COR-L47 (cell line): ENCODE data around the gene PNKD.
A peak's percentile ranks its signal among the peaks of the same experiment; 100 is the strongest.
"Not testable (repeated sequence)": the region's sequence is repeated elsewhere in the genome, so short reads cannot be mapped to it uniquely, and the experiment has no call there.

ENCODE experiments used
- DNase-seq: peaks from one replicate; lab custom pipeline; 2025; lab: John Stamatoyannopoulos, UW

The PNKD gene

GRCh38 chr2:218291318-218292047 lies 21.2 kb downstream of the PNKD start:
- DNase-seq = no peak

DNA sequence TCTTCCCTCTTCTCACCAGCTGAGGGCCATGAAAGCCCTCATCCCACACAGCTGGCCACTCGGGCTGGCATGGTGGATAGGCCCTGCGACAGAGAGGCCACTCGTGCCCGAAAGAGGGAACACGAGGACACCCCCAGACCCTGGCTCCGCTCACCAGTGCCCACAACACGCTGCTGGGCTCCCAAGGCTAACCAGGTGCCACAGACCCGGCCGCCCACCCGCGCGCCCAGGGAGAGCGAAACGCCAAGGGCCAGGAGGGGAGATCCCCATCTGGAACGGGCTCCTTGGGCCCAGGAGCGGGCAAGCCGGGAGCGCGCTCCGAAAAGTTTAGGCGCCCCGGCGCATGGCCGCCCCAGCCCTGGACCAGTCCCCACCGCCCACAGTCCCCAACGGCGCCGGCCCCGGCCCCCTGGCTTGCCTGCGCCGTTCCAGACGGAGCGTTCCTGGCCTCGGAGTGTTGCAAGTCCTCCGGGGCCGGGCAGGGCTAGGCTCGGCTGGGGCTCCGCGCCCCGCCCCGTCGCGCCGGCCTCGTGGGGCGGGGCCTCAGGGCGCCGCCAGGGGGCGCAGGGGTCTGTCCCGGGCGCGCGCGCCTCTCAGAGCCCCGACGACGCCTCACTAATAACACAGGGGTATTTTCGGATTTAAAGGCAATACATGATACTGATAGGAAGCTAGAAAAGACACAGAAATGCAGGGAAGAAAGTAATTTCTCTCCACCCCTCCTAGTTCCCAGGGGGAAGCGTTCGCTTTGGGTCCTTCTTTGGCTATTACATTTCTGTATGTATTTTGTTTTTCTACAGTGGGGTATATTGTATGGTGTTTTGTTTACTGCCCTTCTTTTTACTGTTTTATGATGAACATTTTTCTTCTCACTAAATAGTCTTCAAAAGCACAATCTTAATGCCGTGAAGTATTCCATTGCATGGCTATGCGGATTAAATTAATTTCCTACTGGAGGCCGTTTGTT lies 22.0 kb downstream of the PNKD start, which contains the start of gene TMBIM1:
TMBIM1 (minus strand) TSS at position 456 of the 967 bp plus-strand sequence. CDS start 10,362 bp downstream, outside the sequence.
- DNase-seq = peak; percentile 21

DNA sequence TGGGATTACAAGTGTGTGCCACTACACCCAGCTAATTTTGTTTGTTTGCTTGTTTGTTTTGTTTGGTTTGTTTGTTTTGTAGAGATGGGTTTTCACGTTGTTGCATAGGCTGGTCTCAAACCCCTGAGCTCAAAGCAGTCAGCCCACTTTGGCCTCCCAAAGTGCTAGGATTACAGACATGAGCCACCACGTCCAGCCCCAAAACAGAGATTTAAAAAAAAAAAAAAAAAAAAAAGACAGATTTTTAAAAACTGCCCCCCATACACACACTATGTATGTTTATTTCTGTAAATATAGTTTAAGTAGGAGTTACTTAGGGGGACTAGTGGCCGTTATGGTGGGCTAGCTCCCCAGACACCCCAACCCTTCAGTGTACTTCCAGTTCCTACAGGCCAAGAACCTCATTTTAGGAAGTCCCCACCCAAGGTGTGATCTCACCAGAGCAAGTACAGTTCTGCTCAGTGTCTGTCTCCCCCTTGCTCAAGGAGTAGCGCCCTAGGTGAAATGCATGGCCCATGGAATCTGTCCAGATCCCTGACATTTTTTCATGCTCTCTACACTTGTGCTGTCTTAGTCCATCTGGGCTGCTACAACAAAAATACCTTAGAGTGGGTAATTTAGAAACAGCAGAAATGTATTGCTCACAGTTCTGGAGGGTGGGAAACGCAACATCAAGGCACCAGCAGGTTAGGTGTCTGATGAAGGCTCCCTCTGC lies 23.6 kb downstream of the PNKD start:
- no peak for DNase-seq

DNA sequence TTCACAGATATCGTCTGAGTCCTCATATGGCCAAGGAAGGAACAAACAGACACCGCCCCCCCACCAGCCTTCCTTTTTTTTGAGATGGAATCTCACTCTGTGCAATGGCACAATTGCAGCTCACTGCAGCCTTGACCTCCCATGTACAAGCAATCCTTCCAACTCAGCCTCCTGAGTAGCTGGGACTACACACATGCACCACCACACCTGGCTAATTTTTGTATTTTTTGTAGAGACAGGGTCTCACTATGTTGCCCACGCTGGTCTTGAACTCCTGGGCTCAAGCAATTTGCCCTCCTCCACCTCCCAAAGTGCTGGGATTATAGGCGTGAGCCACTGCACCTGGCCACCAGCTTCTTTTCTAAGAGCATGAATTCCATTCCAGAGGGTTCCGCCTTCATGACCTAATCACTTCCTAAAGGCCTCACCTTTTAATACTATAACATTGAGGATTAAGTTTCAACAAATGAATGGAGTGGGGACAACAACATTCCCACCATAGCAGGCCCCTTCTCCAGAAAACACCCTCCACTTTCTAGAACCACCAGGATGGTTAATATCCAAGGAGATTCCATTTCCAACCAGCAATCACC lies 24.2 kb downstream of the PNKD start:
- no peak for DNase-seq

GRCh38 chr2:218295029-218295428 lies 24.7 kb downstream of the PNKD start:
- no peak for DNase-seq

DNA sequence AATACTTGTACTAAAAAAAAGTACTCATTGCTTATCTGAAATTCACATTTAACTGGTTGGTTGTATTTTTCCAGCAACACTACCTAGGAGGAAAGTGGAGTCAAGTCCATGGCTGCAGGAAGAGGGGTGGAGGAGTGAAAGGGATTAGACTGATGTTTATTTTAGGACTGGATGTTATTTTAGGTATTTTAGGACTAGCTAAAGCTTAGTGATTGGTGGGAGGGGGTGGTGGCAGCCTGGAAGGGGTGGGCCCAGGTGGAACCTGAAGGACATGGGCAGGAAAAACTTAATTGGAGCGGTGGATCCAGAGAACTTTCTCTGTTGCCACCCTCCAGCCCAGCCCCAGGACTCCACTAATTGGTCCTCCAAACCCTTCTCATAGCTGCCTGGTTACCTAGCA lies 25.9 kb downstream of the PNKD start:
- DNase-seq = no peak

- DNase-seq = no peak
These were observed 26.5 kb downstream of the PNKD start for GRCh38 chr2:218296847-218297246.

GRCh38 chr2:218298314-218298875 lies 28.1 kb downstream of the PNKD start:
- DNase-seq = no peak

- DNase-seq = no peak
These were observed 29.8 kb downstream of the PNKD start for GRCh38 chr2:218300141-218300540.

DNA sequence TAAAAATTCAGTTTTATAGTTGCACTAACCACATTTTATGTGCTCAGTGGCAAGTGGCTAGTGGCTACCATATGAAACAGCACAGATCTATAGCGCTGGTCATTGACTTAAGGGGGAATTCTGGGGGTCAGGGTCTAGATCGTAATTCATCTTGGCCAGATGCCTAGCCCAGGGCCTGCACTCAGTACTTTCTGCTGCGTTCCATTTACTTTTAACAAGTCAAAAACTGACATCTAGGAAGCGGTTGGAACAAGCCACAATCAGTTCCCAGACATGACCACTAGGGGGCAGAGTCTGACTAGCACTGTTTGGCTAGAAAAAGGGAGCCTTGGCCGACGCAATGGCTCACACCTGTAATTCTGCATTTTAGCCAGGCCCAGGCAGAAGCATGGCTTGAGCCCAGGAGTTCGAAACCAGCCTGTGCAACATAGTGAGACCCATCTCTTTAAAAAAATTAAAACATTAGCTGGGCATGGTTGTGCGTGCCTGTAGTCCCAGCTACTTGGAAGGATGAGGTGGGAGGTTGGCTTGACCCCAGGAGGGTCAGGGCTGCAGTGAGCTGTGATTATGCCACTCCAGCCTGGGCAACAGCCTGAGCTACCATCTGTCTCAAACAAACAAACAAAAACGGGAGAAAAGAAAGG lies 31.0 kb downstream of the PNKD start:
- DNase-seq = peak; percentile 88

DNA sequence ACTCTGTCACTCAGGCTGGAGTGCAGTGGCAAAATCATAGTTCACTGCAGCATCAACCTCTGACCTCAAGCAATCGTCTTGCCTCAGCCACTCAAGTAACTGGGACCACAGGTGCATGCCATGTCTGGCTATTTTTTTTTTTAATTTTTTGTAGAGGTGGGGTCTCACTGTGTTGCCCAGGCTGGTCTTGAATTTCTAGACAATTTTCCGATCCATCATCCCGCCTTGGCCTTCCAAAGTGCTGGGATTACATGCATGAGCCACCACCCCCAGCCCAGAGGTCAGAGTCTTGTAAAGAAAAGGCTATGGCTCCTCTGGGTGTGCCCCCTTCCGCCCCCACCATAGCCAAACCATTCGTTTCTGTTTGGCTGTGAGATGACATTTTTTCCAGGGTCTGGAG lies 35.1 kb downstream of the PNKD start:
- DNase-seq = no peak

GRCh38 chr2:218306184-218306920 lies 36.0 kb downstream of the PNKD start:
- DNase-seq = no peak

DNA sequence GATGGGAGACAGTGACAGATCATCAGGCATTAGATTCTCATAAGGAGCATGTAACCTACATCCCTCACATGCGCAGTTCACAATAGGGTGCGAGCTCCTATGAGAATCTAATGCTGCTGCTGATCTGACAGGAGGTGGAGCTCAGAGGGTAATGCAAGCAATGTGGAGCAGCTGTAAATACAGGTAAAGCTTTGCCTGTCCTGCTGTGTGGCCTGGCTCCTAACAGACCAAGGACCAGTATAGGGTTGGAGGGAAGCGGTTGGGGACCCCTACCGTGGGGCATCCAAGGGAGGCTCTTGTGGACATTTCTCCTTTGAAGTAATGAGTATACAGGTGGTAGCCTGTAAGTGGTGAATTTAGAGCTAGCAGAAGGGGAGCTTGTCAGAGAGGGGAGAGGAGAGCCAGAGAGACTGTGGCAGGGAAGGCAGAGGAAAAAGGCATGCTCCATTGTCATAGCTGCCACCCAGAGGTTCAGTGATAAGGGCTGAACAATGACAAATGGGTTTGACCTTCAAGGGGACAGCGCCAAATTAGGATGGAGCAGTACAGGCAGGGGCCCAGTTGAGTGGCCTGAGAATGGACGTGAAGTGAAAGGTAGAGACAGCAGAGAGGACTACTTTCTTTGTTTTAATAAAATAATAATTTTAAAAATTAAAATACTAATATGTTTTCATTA lies 37.2 kb downstream of the PNKD start:
- DNase-seq = no peak

DNA sequence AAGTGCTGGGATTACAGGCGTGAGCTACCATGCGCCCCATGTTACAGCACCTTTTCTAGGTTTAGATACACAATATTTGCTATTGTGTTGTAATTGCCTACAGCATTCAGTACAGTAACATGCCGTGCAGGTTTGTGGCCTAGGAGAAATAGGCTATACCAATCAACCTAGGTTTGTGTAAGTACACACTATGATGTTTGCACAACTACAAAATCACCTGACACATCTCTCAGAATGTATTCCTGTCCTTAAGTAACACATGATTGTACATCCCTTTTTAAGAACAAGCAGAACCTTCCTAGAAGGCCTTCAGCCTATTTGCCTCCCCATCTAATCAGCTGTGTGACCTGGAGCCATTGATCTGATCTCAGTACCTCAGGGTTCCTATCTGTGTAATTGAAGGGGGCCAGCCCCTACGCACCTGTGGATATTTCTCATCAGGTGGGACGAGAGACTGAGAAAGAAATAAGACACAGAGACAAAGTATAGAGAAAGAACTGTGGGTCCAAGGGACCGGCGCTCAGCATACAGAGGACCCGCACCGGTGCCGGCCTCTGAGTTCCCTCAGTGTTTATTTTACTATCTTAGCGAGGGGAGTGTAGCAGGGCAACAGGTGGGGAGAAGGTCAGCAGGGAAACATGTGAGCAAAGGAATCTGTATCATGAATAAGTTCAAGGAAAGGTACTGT lies 40.7 kb downstream of the PNKD start:
- no peak for DNase-seq

GRCh38 chr2:218311541-218312266 lies 41.4 kb downstream of the PNKD start:
- DNase-seq = not testable (repeated sequence)

- DNase-seq = no peak
These were observed 42.0 kb downstream of the PNKD start for GRCh38 chr2:218312267-218312756.

DNA sequence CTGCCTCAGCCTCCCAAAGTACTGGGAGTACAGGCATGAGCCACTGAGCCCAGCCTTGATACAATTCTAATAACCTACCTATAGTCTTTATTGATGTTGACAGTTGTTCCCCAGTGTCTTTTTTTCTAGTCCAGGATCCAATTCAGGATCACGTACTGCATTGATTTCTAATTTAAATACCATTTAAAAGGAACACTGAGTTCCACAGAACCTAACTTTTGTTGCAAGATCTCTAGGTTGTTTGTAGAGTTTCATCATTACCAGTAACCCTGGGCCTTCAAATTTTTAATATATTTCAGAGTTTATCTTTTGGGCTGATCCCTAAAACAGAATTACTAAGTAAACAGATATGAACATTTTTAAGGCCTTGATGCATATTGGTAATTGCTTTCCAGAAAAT lies 43.0 kb downstream of the PNKD start:
- no peak for DNase-seq

GRCh38 chr2:218314764-218315163 lies 44.4 kb downstream of the PNKD start:
- DNase-seq = not testable (repeated sequence)
